Erythroblast (primary cell): Measurements from ENCODE around the gene LOXHD1.

Experiments
- GATA1 ChIP-seq: IDR thresholded peaks from 2 replicates; pipeline ENCODE4 v1.6.1; 2011; ENCODE audit warnings: low read depth, mild to moderate bottlenecking, control low read depth, low read length, moderate library complexity
- POLR2A ChIP-seq: IDR thresholded peaks from 2 replicates; pipeline ENCODE4 v1.6.1; 2011; ENCODE audit warnings: mild to moderate bottlenecking, low read length

GRCh38 chr18:46583711-46584110 lies 73.3 kb downstream of the LOXHD1 start:
- TF ChIP-seq POLR2A (no peak), GATA1 (no peak)
